K562 (cell line): ENCODE results near the gene GDPD2. TPM values are rescaled to one million over a fixed set of nuclear protein-coding genes. Genes with fewer than 3 reads are reported as not detected.
A peak's percentile ranks its signal among the peaks of the same experiment; 100 is the strongest.

ENCODE experiments used
- ARHGAP35 ChIP-seq: fragments of 450-650 bp; IDR thresholded peaks from 2 replicates; pipeline ENCODE4 v1.6.1; 2018; ENCODE audit not compliant: partially characterized antibody
- CTBP1 ChIP-seq: fragments of 450-650 bp; IDR thresholded peaks from 2 replicates; pipeline ENCODE4 v1.6.1; 2016; ENCODE audit warnings: borderline replicate concordance
- LARP7 ChIP-seq: fragments of 450-650 bp; IDR thresholded peaks from 2 replicates; pipeline ENCODE4 v1.6.1; 2016
- MCM7 ChIP-seq, 2 experiments: fragments of 450-650 bp; IDR thresholded peaks; 2 replicates each; pipeline ENCODE4 v1.6.1; 2016 to 2018
- POLR3G ChIP-seq: IDR thresholded peaks from 2 replicates; pipeline ENCODE4 v1.6.1; 2011; ENCODE audit not compliant: insufficient read length, insufficient replicate concordance; ENCODE audit errors: extremely low read depth
- PYGO2 ChIP-seq: fragments of 450-650 bp; IDR thresholded peaks from 2 replicates; pipeline ENCODE4 v1.6.1; 2016; ENCODE audit warnings: mild to moderate bottlenecking, missing genetic modification characterization, moderate library complexity, missing compliant biosample characterization
- RBM25 ChIP-seq: fragments of 200-400 bp; formaldehyde crosslinking; IDR thresholded peaks from 2 replicates; pipeline ENCODE4 v1.6.1; 2018; ENCODE audit warnings: low read length, low read depth, moderate library complexity; ENCODE audit not compliant: severe bottlenecking
- RBM34 ChIP-seq: fragments of 200-400 bp; formaldehyde crosslinking; IDR thresholded peaks from 2 replicates; pipeline ENCODE4 v1.6.1; 2018; ENCODE audit warnings: low read length, borderline replicate concordance; ENCODE audit not compliant: insufficient read depth
- SMC3 ChIP-seq: conservative IDR thresholded peaks from 2 replicates; pipeline ENCODE4 v1.6.1; 2011; ENCODE audit warnings: low read depth, low read length, improper control_type of control experiment; ENCODE audit not compliant: insufficient read depth
- TSC22D4 ChIP-seq: fragments of 450-650 bp; IDR thresholded peaks from 2 replicates; pipeline ENCODE4 v1.6.1; 2016; ENCODE audit warnings: missing genetic modification characterization, missing biosample characterization, control low read depth
- U2AF1 ChIP-seq: fragments of 200-400 bp; formaldehyde crosslinking; optimal IDR thresholded peaks from 2 replicates; pipeline ENCODE3; 2017; ENCODE audit warnings: mild to moderate bottlenecking, low read depth, low read length, moderate library complexity
- ZNF347 ChIP-seq: fragments of 450-650 bp; formaldehyde crosslinking; IDR thresholded peaks from 2 replicates; pipeline ENCODE4 v1.4.0; 2020; ENCODE audit warnings: low read depth, mild to moderate bottlenecking, moderate library complexity
- polyA plus RNA-seq, 8 experiments: library from polyadenylated mRNA; depleted of rRNA in 4 of 8; stranded (reverse) in 5 of 8; unstranded in 3 of 8; fragments of >200 nt; fragmentation: Nextera tagmentation in 2 of 8; fragmentation: Illumina TruSeq in 1 of 8; extraction: Ambion mirVana in 2 of 8; extraction: Trizol in 1 of 8; gene quantifications; 2 replicates each; pipeline versions ENCODE4 v1.2.1 to v1.2.3, GENCODE V29; 2011 to 2014; ENCODE audit warnings: inconsistent platforms in 1 of 8, missing spikeins in 1 of 8
- total RNA-seq, 7 experiments: library from RNA; depleted of rRNA in 6 of 7; stranded (reverse); fragments of >200 nt in 6 of 7; fragmentation: Illumina TruSeq in 2 of 7; extraction: Trizol in 2 of 7; gene quantifications; 2 replicates each; pipeline versions ENCODE4 v1.2.1 to v1.2.3, GENCODE V29; 2011 to 2021; ENCODE audit warnings: low replicate concordance in 1 of 7
- TF ChIP-seq, protein P1 (sequence below): fragments of 450-650 bp; formaldehyde crosslinking; IDR thresholded peaks from 2 replicates; pipeline ENCODE4 v1.4.0; 2020; ENCODE audit warnings: mild to moderate bottlenecking, moderate library complexity
- TF ChIP-seq, protein P2 (sequence below), 3 experiments: fragments of 200-800 bp in 1 of 3; fragments of 250-450 bp in 1 of 3; fragments of 450-650 bp in 1 of 3; sonication (Bioruptor Pico) in 1 of 3; sonication (Bioruptor generic) in 1 of 3; formaldehyde crosslinking in 1 of 3; IDR thresholded peaks; 2 replicates each; pipeline versions ENCODE4 v1.6.1 to v1.8.0; 2016 to 2022; ENCODE audit warnings: mild to moderate bottlenecking in 2 of 3, missing genetic modification characterization in 2 of 3, missing compliant biosample characterization in 1 of 3, moderate library complexity in 1 of 3
- TF ChIP-seq, protein P3 (sequence below): fragments of 450-650 bp; IDR thresholded peaks from 2 replicates; pipeline ENCODE4 v1.6.1; 2016; ENCODE audit warnings: low read depth, mild to moderate bottlenecking, moderate library complexity
- TF ChIP-seq, protein P4 (sequence below): fragments of 200-800 bp; sonication (Bioruptor generic); IDR thresholded peaks from 2 replicates; pipeline ENCODE4 v1.6.1; 2017; ENCODE audit warnings: missing genetic modification characterization, missing compliant biosample characterization
- TF ChIP-seq, protein P5 (sequence below): IDR thresholded peaks from 2 replicates; pipeline ENCODE4 v1.6.1; 2011; ENCODE audit warnings: borderline replicate concordance, low read depth, mild to moderate bottlenecking, moderate library complexity, low read length; ENCODE audit not compliant: insufficient read depth, poor library complexity, severe bottlenecking

The GDPD2 gene
- total and polyA plus RNA-seq, 9 of the 15 experiments (the other 6 are each of a cell fraction or from before 2014, with no cell fraction given): not detected

DNA sequence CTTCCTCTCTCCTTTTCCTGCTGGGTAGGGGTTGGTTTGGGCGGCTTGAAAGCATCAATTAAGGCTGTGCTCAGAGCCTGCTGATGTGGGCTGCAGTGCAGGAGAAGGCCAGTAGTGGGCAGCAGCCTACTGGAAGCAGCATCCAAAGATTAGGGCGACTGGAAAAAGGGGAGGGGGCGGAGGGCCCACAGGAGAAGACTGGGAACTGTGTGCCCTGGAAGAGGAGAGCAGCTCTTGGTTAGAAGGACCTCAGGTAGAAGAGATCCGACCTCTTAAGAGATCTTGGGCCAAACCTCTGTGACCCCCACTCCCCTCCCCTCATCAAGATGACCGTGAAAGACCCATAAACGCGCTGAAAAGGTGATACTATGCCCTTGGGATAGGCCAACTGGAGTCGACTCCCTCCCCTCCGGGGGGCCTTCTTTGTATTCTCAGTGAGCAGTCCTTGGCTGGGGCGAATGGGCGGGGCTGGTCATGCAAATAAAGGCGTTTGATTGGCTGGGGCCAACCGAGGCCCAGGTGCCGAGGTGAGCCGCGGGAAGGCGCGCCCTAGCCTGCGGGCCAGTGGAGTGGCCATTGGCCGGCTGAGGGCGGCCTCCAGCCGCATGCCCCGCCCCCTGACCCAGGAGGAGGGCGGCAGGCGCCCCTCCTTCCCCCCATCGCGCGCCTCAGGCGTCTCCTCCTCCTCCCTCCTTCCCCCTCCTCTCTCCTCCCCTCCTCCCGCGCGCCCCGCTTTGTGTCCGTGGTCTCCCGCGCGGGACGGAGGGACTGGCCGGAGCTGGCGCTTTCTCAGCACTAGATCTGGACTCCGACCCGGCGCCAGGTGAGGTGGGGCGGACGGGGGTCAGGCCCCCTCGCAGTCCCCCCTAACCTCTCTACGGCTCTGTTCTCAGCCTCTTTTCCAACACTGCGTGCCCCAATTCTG lies 31.6 kb downstream of the GDPD2 start (continued):
- TF ChIP-seq, protein P1, sequence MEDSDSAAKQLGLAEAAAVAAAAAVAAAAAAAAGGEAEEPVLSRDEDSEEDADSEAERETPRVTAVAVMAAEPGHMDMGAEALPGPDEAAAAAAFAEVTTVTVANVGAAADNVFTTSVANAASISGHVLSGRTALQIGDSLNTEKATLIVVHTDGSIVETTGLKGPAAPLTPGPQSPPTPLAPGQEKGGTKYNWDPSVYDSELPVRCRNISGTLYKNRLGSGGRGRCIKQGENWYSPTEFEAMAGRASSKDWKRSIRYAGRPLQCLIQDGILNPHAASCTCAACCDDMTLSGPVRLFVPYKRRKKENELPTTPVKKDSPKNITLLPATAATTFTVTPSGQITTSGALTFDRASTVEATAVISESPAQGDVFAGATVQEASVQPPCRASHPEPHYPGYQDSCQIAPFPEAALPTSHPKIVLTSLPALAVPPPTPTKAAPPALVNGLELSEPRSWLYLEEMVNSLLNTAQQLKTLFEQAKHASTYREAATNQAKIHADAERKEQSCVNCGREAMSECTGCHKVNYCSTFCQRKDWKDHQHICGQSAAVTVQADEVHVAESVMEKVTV (CRISPR knock-in tag): no peak
- TF ChIP-seq RBM25: no peak
- TF ChIP-seq TSC22D4 (tag): no peak
- TF ChIP-seq, protein P2, sequence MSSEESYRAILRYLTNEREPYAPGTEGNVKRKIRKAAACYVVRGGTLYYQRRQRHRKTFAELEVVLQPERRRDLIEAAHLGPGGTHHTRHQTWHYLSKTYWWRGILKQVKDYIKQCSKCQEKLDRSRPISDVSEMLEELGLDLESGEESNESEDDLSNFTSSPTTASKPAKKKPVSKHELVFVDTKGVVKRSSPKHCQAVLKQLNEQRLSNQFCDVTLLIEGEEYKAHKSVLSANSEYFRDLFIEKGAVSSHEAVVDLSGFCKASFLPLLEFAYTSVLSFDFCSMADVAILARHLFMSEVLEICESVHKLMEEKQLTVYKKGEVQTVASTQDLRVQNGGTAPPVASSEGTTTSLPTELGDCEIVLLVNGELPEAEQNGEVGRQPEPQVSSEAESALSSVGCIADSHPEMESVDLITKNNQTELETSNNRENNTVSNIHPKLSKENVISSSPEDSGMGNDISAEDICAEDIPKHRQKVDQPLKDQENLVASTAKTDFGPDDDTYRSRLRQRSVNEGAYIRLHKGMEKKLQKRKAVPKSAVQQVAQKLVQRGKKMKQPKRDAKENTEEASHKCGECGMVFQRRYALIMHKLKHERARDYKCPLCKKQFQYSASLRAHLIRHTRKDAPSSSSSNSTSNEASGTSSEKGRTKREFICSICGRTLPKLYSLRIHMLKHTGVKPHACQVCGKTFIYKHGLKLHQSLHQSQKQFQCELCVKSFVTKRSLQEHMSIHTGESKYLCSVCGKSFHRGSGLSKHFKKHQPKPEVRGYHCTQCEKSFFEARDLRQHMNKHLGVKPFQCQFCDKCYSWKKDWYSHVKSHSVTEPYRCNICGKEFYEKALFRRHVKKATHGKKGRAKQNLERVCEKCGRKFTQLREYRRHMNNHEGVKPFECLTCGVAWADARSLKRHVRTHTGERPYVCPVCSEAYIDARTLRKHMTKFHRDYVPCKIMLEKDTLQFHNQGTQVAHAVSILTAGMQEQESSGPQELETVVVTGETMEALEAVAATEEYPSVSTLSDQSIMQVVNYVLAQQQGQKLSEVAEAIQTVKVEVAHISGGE (CRISPR knock-in tag; IDR thresholded peaks at IDR 0.05): no peak
- TF ChIP-seq, protein P3, sequence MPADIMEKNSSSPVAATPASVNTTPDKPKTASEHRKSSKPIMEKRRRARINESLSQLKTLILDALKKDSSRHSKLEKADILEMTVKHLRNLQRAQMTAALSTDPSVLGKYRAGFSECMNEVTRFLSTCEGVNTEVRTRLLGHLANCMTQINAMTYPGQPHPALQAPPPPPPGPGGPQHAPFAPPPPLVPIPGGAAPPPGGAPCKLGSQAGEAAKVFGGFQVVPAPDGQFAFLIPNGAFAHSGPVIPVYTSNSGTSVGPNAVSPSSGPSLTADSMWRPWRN: no peak
- no peak for TF ChIP-seq POLR3G
- peak; percentile 51; the same call in 1 of the 2 replicates for TF ChIP-seq CTBP1
- TF ChIP-seq MCM7 (IDR thresholded peaks at IDR 0.05): no peak
- TF ChIP-seq, protein P4, sequence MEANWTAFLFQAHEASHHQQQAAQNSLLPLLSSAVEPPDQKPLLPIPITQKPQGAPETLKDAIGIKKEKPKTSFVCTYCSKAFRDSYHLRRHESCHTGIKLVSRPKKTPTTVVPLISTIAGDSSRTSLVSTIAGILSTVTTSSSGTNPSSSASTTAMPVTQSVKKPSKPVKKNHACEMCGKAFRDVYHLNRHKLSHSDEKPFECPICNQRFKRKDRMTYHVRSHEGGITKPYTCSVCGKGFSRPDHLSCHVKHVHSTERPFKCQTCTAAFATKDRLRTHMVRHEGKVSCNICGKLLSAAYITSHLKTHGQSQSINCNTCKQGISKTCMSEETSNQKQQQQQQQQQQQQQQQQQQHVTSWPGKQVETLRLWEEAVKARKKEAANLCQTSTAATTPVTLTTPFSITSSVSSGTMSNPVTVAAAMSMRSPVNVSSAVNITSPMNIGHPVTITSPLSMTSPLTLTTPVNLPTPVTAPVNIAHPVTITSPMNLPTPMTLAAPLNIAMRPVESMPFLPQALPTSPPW (CRISPR knock-in tag): peak; percentile 72
- TF ChIP-seq ARHGAP35: no peak
- no peak for TF ChIP-seq ZNF347 (CRISPR knock-in tag)
- TF ChIP-seq, protein P5, sequence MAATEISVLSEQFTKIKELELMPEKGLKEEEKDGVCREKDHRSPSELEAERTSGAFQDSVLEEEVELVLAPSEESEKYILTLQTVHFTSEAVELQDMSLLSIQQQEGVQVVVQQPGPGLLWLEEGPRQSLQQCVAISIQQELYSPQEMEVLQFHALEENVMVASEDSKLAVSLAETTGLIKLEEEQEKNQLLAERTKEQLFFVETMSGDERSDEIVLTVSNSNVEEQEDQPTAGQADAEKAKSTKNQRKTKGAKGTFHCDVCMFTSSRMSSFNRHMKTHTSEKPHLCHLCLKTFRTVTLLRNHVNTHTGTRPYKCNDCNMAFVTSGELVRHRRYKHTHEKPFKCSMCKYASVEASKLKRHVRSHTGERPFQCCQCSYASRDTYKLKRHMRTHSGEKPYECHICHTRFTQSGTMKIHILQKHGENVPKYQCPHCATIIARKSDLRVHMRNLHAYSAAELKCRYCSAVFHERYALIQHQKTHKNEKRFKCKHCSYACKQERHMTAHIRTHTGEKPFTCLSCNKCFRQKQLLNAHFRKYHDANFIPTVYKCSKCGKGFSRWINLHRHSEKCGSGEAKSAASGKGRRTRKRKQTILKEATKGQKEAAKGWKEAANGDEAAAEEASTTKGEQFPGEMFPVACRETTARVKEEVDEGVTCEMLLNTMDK: no peak
- TF ChIP-seq U2AF1: no peak
- no peak for TF ChIP-seq LARP7
- no peak for TF ChIP-seq PYGO2
- no peak for TF ChIP-seq RBM34
- 0 out of 2 replicates have a peak, but pooled peaks have one; percentile 41 for TF ChIP-seq SMC3
